Heart right ventricle (tissue), 16 donors: ENCODE results near the gene CAV3. TPM values are rescaled to one million over a fixed set of nuclear protein-coding genes. Genes with fewer than 3 reads are reported as not detected.
"Not testable (repeated sequence)": the region's sequence is repeated elsewhere in the genome, so short reads cannot be mapped to it uniquely, and the experiment has no call there.

Experiments
- ATAC-seq, 8 donors: fragments of 200-7000 bp; cut with Tn5 transposase; one replicate each; pipeline ENCODE4 v1.9.1; 2020; ENCODE audit warnings: mild to moderate bottlenecking in 8 of 8, moderate library complexity in 8 of 8, moderate number of reproducible peaks in 1 of 8
- DNase-seq, 2 donors: peaks; one replicate each; pipeline ENCODE4 v3.0.0-alpha.2; 2020
- H3K27ac ChIP-seq, 10 donors: fragments of 200-600 bp; sonication (generic) in 2 of 10; one replicate each; pipeline versions ENCODE4 v1.5.0 to v1.8.0; 2020 to 2022; ENCODE audit warnings: mild to moderate bottlenecking in 3 of 10
- H3K27me3 ChIP-seq, 7 donors: fragments of 200-600 bp; one replicate each; pipeline ENCODE4 v1.8.0; 2021 to 2022; ENCODE audit warnings: mild to moderate bottlenecking in 2 of 7
- H3K36me3 ChIP-seq, 9 donors: fragments of 200-600 bp; sonication (generic) in 1 of 9; one replicate each; pipeline versions ENCODE4 v1.5.0 to v1.8.0; 2020 to 2022; ENCODE audit warnings: mild to moderate bottlenecking in 2 of 9
- H3K4me1 ChIP-seq, 9 donors: fragments of 200-600 bp; sonication (generic) in 1 of 9; one replicate each; pipeline versions ENCODE4 v1.5.0 to v1.8.0; 2020 to 2022; ENCODE audit warnings: mild to moderate bottlenecking in 4 of 9
- H3K4me3 ChIP-seq, 10 donors: fragments of 200-600 bp; sonication (generic) in 2 of 10; one replicate each; pipeline versions ENCODE4 v1.5.0 to v1.8.0; 2020 to 2022; ENCODE audit warnings: mild to moderate bottlenecking in 7 of 10, moderate library complexity in 2 of 10
- H3K9me3 ChIP-seq, 11 donors: fragments of 200-600 bp in 10 of 11; sonication (generic) in 2 of 11; one replicate each; pipeline versions ENCODE4 v1.5.0 to v1.8.0; 2013 to 2022; ENCODE audit warnings: mild to moderate bottlenecking in 2 of 11, control low read depth in 1 of 11, moderate library complexity in 1 of 11
- CTCF ChIP-seq, 9 donors: fragments of 200-600 bp; sonication (generic) in 2 of 9; IDR thresholded peaks; one replicate each; pipeline versions ENCODE4 v1.5.0 to v1.8.0; 2021 to 2022; ENCODE audit warnings: antibody characterized with exemption in 9 of 9, mild to moderate bottlenecking in 5 of 9, moderate library complexity in 1 of 9
- WGBS, 2 donors: extraction: QIAGEN DNeasy Blood & Tissue Kit; methylation state at CpG; one replicate each; pipeline ENCODE4 v1.1.7; 2013; ENCODE audit warnings: inconsistent platforms in 1 of 2; 5-methylcytosine and 5-hydroxymethylcytosine counted together
- intact Hi-C, 10 donors: fragments of 100-400 bp; cut with DNase I; formaldehyde crosslinking; loops; one replicate each; pipeline versions ENCODE4 v1.11.1 to v1.14.2; 2022
- long read RNA-seq, 3 donors: library from polyadenylated mRNA; unstranded; transcript quantifications; one replicate each; pipeline ENCODE4 v2.0.0, GENCODE V29; 2020 to 2021
- polyA plus RNA-seq, 2 donors: library from polyadenylated mRNA; stranded (reverse); fragments of 200-250 nt; gene quantifications; one replicate each; pipeline ENCODE4 v1.2.3, GENCODE V29; 2013
- total RNA-seq, 10 donors: library from RNA; stranded (reverse); fragmentation: NEBNext Ultra II Directional in 3 of 10; extraction: Animal tissue kit (Norgen Biotek cat#: 25700) in 3 of 10; gene quantifications; one replicate each; pipeline versions ENCODE4 v1.2.1 to v1.2.4, GENCODE V29; 2021 to 2023
- donor health status: Arrhythmogenic right ventricular cardiomyopathy.
- donor health status: ischemic (EF 13 %, LVEDD 7.1; RV severe dilation, severe dysfunction).
- donor health status: healthy with polysubstance abuse.
- donor health status: DM: no; HTN: yes; CAD: no.
- donor health status: DM: no; HTN: no; CAD: no.
- donor health status: ischemic (EF 25% LVEDD 6.9; RV normal size, moderate dysfunction).
- donor health status: ischemic (EF 25% LVEDD 5.7; RV mildly dilated, moderate dysfunction).
- donor health status: healthy.
- donor health status: DM: yes; HTN: yes; CAD: no.
- donor health status: Ischemic cardiomyopathy.
- donor health status: ischemic (EF 35%, LVEDD 5.7; RV mildly dilated, moderate dysfunction).
- donor health status: nonischemic (EF 11% LVEDD 7.7; RV severe dilation, severe dysfunction).
- donor health status: DM: yes; HTN: yes; CAD: no.
- donor health status: PGD.
- donor health status: ischemic (EF 29% LVEDD 5.4; RV normal size, mild dysfunction).
- donor health status: nonischemic (EF 23%, LVEDD 6.1; RV moderate dilation, normal function).

The CAV3 gene
- total RNA-seq (10 to 100 TPM; 20.9 to 32.4 (median 24.9) TPM), polyA plus RNA-seq (10 to 100 TPM; 16.8 to 19.0 TPM)
- long read RNA-seq, donor 1, transcript CAV3-201 (2 exons, 1,431 nt): major isoform, 39 of 43 reads
- long read RNA-seq, donor 1, partial matches to known transcripts: 0 of 43 reads
- long read RNA-seq, donor 1, other reads (novel, unspliced or antisense): 4 of 43 reads
- long read RNA-seq, donor 2, transcript CAV3-201 (2 exons, 1,431 nt): major isoform, 39 of 46 reads
- long read RNA-seq, donor 2, partial matches to known transcripts: 0 of 46 reads
- long read RNA-seq, donor 2, other reads (novel, unspliced or antisense): 7 of 46 reads
- long read RNA-seq, donor 3, transcript CAV3-201 (2 exons, 1,431 nt): major isoform, 68 of 71 reads
- long read RNA-seq, donor 3, partial matches to known transcripts: 0 of 71 reads
- long read RNA-seq, donor 3, other reads (novel, unspliced or antisense): 3 of 71 reads

GRCh38 chr3:8733332-8734094, at the start of gene CAV3:
Gene CAV3 (plus strand): TSS chr3:8733802. CDS start chr3:8733877, 75 bp downstream.
- DNase-seq: peak; percentile 52 to 67
- peak; percentile 82 to 91 (median 86) for ATAC-seq
- WGBS, 2 donors: 29 to 43% methylated on average over 23 of the region's 23 CpGs
- Histone ChIP-seq H3K36me3 (no peaks in the 10 kb centered on the region), H3K27me3 (no peaks in the 10 kb centered on the region), H3K27ac (peak within 1 kb of the TSS; percentile 35 to 90 (median 83)), H3K4me3 (peak within 1 kb of the TSS; percentile 10 to 55 (median 43)), H3K4me1 (peaks cover 0 to 19% (median 7%) of the 10 kb centered on the region in 9 donors), H3K9me3 (no peaks in the 10 kb centered on the region)
- intact Hi-C loops: loop anchor here in 2 of 10 donors (5.0 to 10.0 kb wide), 2 partner anchors 69 to 71 kb away; no protein-coding TSS in a partner anchor
- no peak for TF ChIP-seq CTCF (IDR thresholded peaks at IDR 0.05)

- H3K27me3 ChIP-seq, H3K27ac ChIP-seq, H3K36me3 ChIP-seq, ATAC-seq, H3K4me3 ChIP-seq, H3K4me1 ChIP-seq, intact Hi-C loops, DNase-seq, H3K9me3 ChIP-seq: not testable (repeated sequence)
- 78 to 80% methylated on average over 6 of the region's 6 CpGs for WGBS, 2 donors
These were observed 48.6 kb upstream of the CAV3 start for GRCh38 chr3:8684992-8685391.

GRCh38 chr3:8691295-8691694, 42.3 kb upstream of the CAV3 start:
- H3K9me3 ChIP-seq, intact Hi-C loops, H3K27ac ChIP-seq, DNase-seq, ATAC-seq, H3K4me3 ChIP-seq, H3K36me3 ChIP-seq, H3K27me3 ChIP-seq, H3K4me1 ChIP-seq: not testable (repeated sequence)
- 92 to 94% methylated on average over 9 of the region's 9 CpGs for WGBS, 2 donors

- H3K27me3 ChIP-seq: no peaks in the 10 kb centered on the region
- ATAC-seq: no peak
- TF ChIP-seq CTCF (IDR thresholded peaks at IDR 0.05): peak in 1 of 9 donors; percentile 15
These were observed 31.0 kb upstream of the CAV3 start for GRCh38 chr3:8702560-8702959.

GRCh38 chr3:8705575-8705974, 28.0 kb upstream of the CAV3 start:
- Histone ChIP-seq H3K36me3 (no peaks in the 10 kb centered on the region), H3K27me3 (no peaks in the 10 kb centered on the region), H3K4me1 (peaks cover 0 to 4% (median 0%) of the 10 kb centered on the region in 9 donors), H3K9me3 (peaks cover 0 to 29% (median 4%) of the 10 kb centered on the region in 11 donors), H3K27ac (no peak overlapping the region), H3K4me3 (no peak overlapping the region)
- intact Hi-C loops: no loop called here
- DNase-seq (no peak), ATAC-seq (no peak)
- 80% methylated on average over 3 of the region's 3 CpGs for WGBS, 2 donors
- no peak for TF ChIP-seq CTCF (IDR thresholded peaks at IDR 0.05)

More at GRCh38 chr3:8702560-8702959, 31.0 kb upstream of the CAV3 start:
- Histone ChIP-seq H3K4me3 (no peak overlapping the region), H3K36me3 (no peaks in the 10 kb centered on the region), H3K4me1 (no peaks in the 10 kb centered on the region), H3K27ac (no peak overlapping the region), H3K9me3 (peaks cover 0 to 48% (median 6%) of the 10 kb centered on the region in 11 donors)
- intact Hi-C loops: no loop called here
- no peak for DNase-seq
- 42 to 46% methylated on average over 3 of the region's 3 CpGs for WGBS, 2 donors
